Neuronal stem cell (in vitro differentiated cells): ENCODE results near the gene NIPSNAP2.

Experiments used
- DNase-seq: peaks from one replicate; pipeline ENCODE4 v3.0.0-alpha.2; 2013; ENCODE audit warnings: low spot score
- H2AFZ ChIP-seq: one replicate; pipeline ENCODE4 v1.6.1; 2013; ENCODE audit warnings: mild to moderate bottlenecking, low read length, inconsistent platforms
- H2AK5ac ChIP-seq: 2 replicates; pipeline ENCODE4 v1.6.1; 2013; ENCODE audit warnings: low read depth, mild to moderate bottlenecking, inconsistent platforms, low read length, moderate library complexity, mixed read lengths
- H2BK120ac ChIP-seq: 2 replicates; pipeline ENCODE4 v1.6.1; 2013; ENCODE audit warnings: low read depth, mild to moderate bottlenecking, inconsistent platforms, low read length, moderate library complexity, mixed read lengths
- H2BK12ac ChIP-seq: one replicate; pipeline ENCODE4 v1.6.1; 2013; ENCODE audit warnings: low read length, inconsistent platforms
- H2BK15ac ChIP-seq: 2 replicates; pipeline ENCODE4 v1.6.1; 2013; ENCODE audit warnings: mild to moderate bottlenecking, low read length, inconsistent platforms, mixed read lengths
- H2BK5ac ChIP-seq: one replicate; pipeline ENCODE4 v1.6.1; 2013; ENCODE audit warnings: inconsistent platforms, mild to moderate bottlenecking, low read length, moderate library complexity
- H3K14ac ChIP-seq: one replicate; pipeline ENCODE4 v1.6.1; 2013; ENCODE audit warnings: low read length, inconsistent platforms
- H3K18ac ChIP-seq: 2 replicates; pipeline ENCODE4 v1.6.1; 2013; ENCODE audit warnings: low read length, inconsistent platforms
- H3K23ac ChIP-seq: 2 replicates; pipeline ENCODE4 v1.6.1; 2013; ENCODE audit warnings: low read depth, mild to moderate bottlenecking, mixed read lengths, low read length, inconsistent platforms; ENCODE audit not compliant: poor library complexity
- H3K27ac ChIP-seq: replicated peaks from 3 replicates; pipeline ENCODE4 v1.5.1; 2013; ENCODE audit warnings: low read length, inconsistent platforms
- H3K27me3 ChIP-seq, 3 experiments: 2 replicates each; pipeline ENCODE4 v1.6.1; 2013; ENCODE audit warnings: low read length in 3 of 3, mild to moderate bottlenecking in 2 of 3, inconsistent platforms in 1 of 3, low read depth in 1 of 3, mixed read lengths in 1 of 3, moderate library complexity in 1 of 3; ENCODE audit not compliant: control insufficient read depth in 3 of 3, insufficient read depth in 3 of 3
- H3K36me3 ChIP-seq, 2 donors: replicated peaks in 1 of 2; 2 replicates each; pipeline ENCODE4 v1.6.1; 2013; ENCODE audit warnings: low read length in 2 of 2; ENCODE audit not compliant: control insufficient read depth in 2 of 2, insufficient read depth in 2 of 2
- H3K4ac ChIP-seq: 2 replicates; pipeline ENCODE4 v1.6.1; 2013; ENCODE audit warnings: inconsistent platforms, mild to moderate bottlenecking, low read length, moderate library complexity
- H3K4me1 ChIP-seq, 2 donors: 1 replicate in 1 of 2; 2 replicates in 1 of 2; pipeline ENCODE4 v1.6.1; 2013; ENCODE audit warnings: low read length in 2 of 2, low read depth in 1 of 2; ENCODE audit not compliant: control insufficient read depth in 2 of 2, insufficient read depth in 1 of 2
- H3K4me2 ChIP-seq: one replicate; pipeline ENCODE4 v1.6.1; 2013; ENCODE audit warnings: mild to moderate bottlenecking, low read length, inconsistent platforms; ENCODE audit not compliant: insufficient read depth, poor library complexity, severe bottlenecking
- H3K4me3 ChIP-seq, 2 donors: 2 replicates each; pipeline ENCODE4 v1.5.1; 2013; ENCODE audit warnings: low read length in 2 of 2, mild to moderate bottlenecking in 2 of 2, inconsistent platforms in 1 of 2, moderate library complexity in 1 of 2
- H3K79me1 ChIP-seq: one replicate; pipeline ENCODE4 v1.6.1; 2013; ENCODE audit warnings: low read depth, mild to moderate bottlenecking, inconsistent platforms, low read length, moderate library complexity
- H3K9ac ChIP-seq: one replicate; pipeline ENCODE4 v1.6.1; 2013; ENCODE audit warnings: mild to moderate bottlenecking, low read depth, low read length, inconsistent platforms; ENCODE audit not compliant: poor library complexity
- H3K9me3 ChIP-seq, 2 donors: replicated peaks in 1 of 2; 2 replicates each; pipeline versions ENCODE3 to v1.6.1; 2013; ENCODE audit warnings: low read length in 2 of 2, mild to moderate bottlenecking in 2 of 2, inconsistent platforms in 1 of 2, low read depth in 1 of 2, mixed read lengths in 1 of 2, moderate library complexity in 1 of 2; ENCODE audit not compliant: control insufficient read depth in 2 of 2, insufficient read depth in 1 of 2
- H4K8ac ChIP-seq: one replicate; pipeline ENCODE4 v1.6.1; 2013; ENCODE audit warnings: low read depth, mild to moderate bottlenecking, inconsistent platforms, low read length, moderate library complexity
- H4K91ac ChIP-seq: one replicate; pipeline ENCODE4 v1.6.1; 2013; ENCODE audit warnings: low read length, low read depth, mild to moderate bottlenecking, inconsistent platforms; ENCODE audit not compliant: poor library complexity
- WGBS, 2 donors: extraction: QIAGEN DNeasy Blood & Tissue Kit; methylation state at CpG; one replicate each; pipeline ENCODE4 v1.1.7; 2013; ENCODE audit warnings: missing lambda C conversion rate in 2 of 2, mixed read lengths in 1 of 2; ENCODE audit not compliant: insufficient read length in 2 of 2, insufficient replicate concordance in 1 of 2; ENCODE audit errors: extremely low coverage in 2 of 2; 5-methylcytosine and 5-hydroxymethylcytosine counted together

NIPSNAP2 gene

DNA sequence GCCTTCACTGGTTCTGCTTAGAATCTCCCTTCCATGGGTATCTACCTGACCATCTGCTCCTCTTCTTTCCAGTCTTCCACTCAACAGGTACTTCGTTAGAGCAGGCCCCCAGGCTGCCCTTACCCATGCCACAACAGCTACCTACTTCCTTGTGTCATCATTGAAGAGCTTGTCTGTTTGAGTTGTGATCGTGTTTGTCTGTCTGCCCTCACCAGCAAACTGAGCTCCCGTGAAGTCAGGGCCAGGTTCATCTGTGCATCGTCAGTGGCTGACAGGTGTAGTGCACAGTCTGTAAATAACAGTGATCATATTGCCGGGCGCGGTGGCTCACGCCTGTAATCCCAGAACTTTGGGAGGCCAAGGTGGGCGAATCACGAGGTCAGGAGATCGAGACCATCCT is 5.0 kb downstream of the NIPSNAP2 start:
- Histone ChIP-seq H3K23ac (no peak overlapping the region), H3K27me3 (no peaks in the 10 kb centered on the region), H3K4me3 (no peak overlapping the region), H2BK5ac (no peak overlapping the region), H4K91ac (no peak overlapping the region), H3K14ac (no peak overlapping the region), H3K4me1 (no peaks in the 10 kb centered on the region), H2AFZ (no peak overlapping the region), H3K18ac (no peak overlapping the region), H3K79me1 (peaks cover 11% of the 10 kb centered on the region), H3K36me3 (peaks cover 3 to 45% of the 10 kb centered on the region in 2 donors), H3K9me3 (peaks cover 0 to 23% of the 10 kb centered on the region in 2 donors), H2BK15ac (no peak overlapping the region), H3K27ac (no peak overlapping the region), H3K4me2 (no peak overlapping the region), H2AK5ac (no peak overlapping the region), H2BK12ac (no peak overlapping the region), H3K4ac (no peak overlapping the region), H4K8ac (no peak overlapping the region), H2BK120ac (no peak overlapping the region), H3K9ac (no peak overlapping the region)
- WGBS, 2 donors, result no CpG with 5 or more reads among the region's 11 CpGs
- no peak for DNase-seq

DNA sequence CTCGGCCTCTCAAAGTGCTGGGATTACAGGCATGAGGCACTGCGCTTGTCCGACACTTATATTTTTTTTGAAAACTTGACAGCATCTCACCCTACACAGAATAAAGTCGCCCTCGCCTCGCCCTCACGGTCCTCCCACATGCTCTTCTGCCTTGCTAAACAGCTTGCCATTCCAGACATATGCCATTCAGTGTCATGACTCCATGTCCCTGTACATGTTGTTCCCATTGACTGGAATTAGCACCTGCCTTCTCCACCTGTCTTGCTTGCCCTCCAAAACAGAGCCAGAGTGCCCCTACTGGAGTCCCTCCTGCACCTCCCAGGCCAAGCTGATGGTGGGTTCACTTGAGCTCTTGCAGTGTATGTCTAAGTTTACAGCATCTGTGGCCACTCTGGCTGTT is 6.2 kb downstream of the NIPSNAP2 start:
- Histone ChIP-seq H3K4me1 (no peaks in the 10 kb centered on the region), H2AFZ (no peak overlapping the region), H4K91ac (no peak overlapping the region), H2BK12ac (no peak overlapping the region), H3K9ac (no peak overlapping the region), H3K23ac (no peak overlapping the region), H4K8ac (no peak overlapping the region), H2AK5ac (no peak overlapping the region), H3K79me1 (peaks cover 10% of the 10 kb centered on the region), H2BK15ac (no peak overlapping the region), H3K27ac (no peak overlapping the region), H2BK120ac (no peak overlapping the region), H3K4me2 (no peak overlapping the region), H3K9me3 (peaks cover 0 to 23% of the 10 kb centered on the region in 2 donors), H3K4me3 (no peak overlapping the region), H3K36me3 (peaks cover 3 to 48% of the 10 kb centered on the region in 2 donors), H2BK5ac (no peak overlapping the region), H3K18ac (no peak overlapping the region), H3K27me3 (no peaks in the 10 kb centered on the region), H3K4ac (no peak overlapping the region), H3K14ac (no peak overlapping the region)
- no CpG with 5 or more reads among the region's 7 CpGs for WGBS, 2 donors
- no peak for DNase-seq

- no peak overlapping the region for H3K27ac ChIP-seq
- H3K4me2 ChIP-seq, result no peak overlapping the region
- no peaks in the 10 kb centered on the region for H3K4me1 ChIP-seq
- no peak overlapping the region for H3K18ac ChIP-seq
- no peak overlapping the region for H4K91ac ChIP-seq
- WGBS, 2 donors, result no CpG with 5 or more reads among the region's 8 CpGs
- H2BK15ac ChIP-seq, result no peak overlapping the region
- H2BK12ac ChIP-seq, result no peak overlapping the region
- no peak overlapping the region for H3K4ac ChIP-seq
- H3K36me3 ChIP-seq, result peaks cover 3 to 46% of the 10 kb centered on the region in 2 donors
- H3K4me3 ChIP-seq, result no peak overlapping the region
- DNase-seq, result no peak
- no peak overlapping the region for H3K14ac ChIP-seq
- no peak overlapping the region for H2BK120ac ChIP-seq
- no peak overlapping the region for H2BK5ac ChIP-seq
- peaks cover 9% of the 10 kb centered on the region for H3K79me1 ChIP-seq
- no peaks in the 10 kb centered on the region for H3K27me3 ChIP-seq
- no peak overlapping the region for H3K23ac ChIP-seq
- H2AK5ac ChIP-seq, result no peak overlapping the region
- no peak overlapping the region for H4K8ac ChIP-seq
- H2AFZ ChIP-seq, result no peak overlapping the region
- H3K9me3 ChIP-seq, result peaks cover 0 to 21% of the 10 kb centered on the region in 2 donors
- no peak overlapping the region for H3K9ac ChIP-seq
Observed at GRCh38 chr7:55970978-55971377, 6.6 kb downstream of the NIPSNAP2 start.

DNA sequence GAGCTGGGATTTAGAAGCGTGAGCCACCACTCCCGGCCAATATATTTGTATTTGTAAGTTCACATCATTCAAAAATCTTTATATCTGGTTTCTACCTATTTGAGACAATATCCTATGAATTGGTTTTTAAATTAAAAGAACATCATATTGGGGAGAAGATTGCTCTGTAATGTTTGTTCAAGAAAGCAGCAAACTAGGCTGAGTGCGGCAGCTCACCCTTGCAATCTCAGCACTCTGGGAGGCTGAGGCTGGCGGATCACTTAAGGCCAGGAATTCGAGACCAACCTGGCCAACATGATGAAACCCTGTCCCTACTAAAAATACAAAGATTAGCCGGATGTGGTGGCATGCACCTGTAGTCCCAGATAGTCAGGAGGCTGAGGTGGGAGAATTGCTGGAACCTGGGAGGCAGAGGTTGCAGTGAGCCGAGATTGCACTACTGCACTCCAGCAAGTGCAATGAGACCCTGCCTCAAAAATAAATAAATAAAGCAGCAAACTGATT is 9.4 kb downstream of the NIPSNAP2 start:
- Histone ChIP-seq H3K14ac (no peak overlapping the region), H3K18ac (no peak overlapping the region), H3K27ac (no peak overlapping the region), H3K27me3 (no peaks in the 10 kb centered on the region), H3K9me3 (peaks cover 0 to 7% of the 10 kb centered on the region in 2 donors), H3K9ac (no peak overlapping the region), H2BK12ac (no peak overlapping the region), H3K4me3 (no peak overlapping the region), H2AFZ (no peak overlapping the region), H2BK120ac (no peak overlapping the region), H3K4me1 (no peaks in the 10 kb centered on the region), H3K36me3 (peaks cover 9 to 43% of the 10 kb centered on the region in 2 donors), H3K4me2 (no peak overlapping the region), H4K8ac (no peak overlapping the region), H2BK15ac (no peak overlapping the region), H3K4ac (no peak overlapping the region), H3K23ac (no peak overlapping the region), H3K79me1 (peaks cover 9% of the 10 kb centered on the region), H4K91ac (no peak overlapping the region), H2AK5ac (no peak overlapping the region), H2BK5ac (no peak overlapping the region)
- no peak for DNase-seq
- no CpG with 5 or more reads among the region's 7 CpGs for WGBS, 2 donors
